Suprapubic skin (tissue), 3 donors: ENCODE data around the gene MARCKSL1.

ENCODE experiments used
- CTCF ChIP-seq, 2 donors: fragments of 200-600 bp in 1 of 2; fragments of 450-650 bp in 1 of 2; sonication (generic) in 1 of 2; IDR thresholded peaks; one replicate each; pipeline ENCODE4 v1.5.1; 2016 to 2019; ENCODE audit warnings: antibody characterized with exemption in 2 of 2, mild to moderate bottlenecking in 1 of 2, moderate library complexity in 1 of 2
- EP300 ChIP-seq: sonication (generic); formaldehyde crosslinking; IDR thresholded peaks from one replicate; pipeline ENCODE4 v1.6.1; 2017; ENCODE audit warnings: antibody characterized with exemption
- POLR2A ChIP-seq, 2 donors: fragments of 450-650 bp; IDR thresholded peaks; one replicate each; pipeline ENCODE4 v1.6.1; 2017; ENCODE audit warnings: antibody characterized with exemption in 2 of 2, mild to moderate bottlenecking in 2 of 2, moderate library complexity in 2 of 2

DNA sequence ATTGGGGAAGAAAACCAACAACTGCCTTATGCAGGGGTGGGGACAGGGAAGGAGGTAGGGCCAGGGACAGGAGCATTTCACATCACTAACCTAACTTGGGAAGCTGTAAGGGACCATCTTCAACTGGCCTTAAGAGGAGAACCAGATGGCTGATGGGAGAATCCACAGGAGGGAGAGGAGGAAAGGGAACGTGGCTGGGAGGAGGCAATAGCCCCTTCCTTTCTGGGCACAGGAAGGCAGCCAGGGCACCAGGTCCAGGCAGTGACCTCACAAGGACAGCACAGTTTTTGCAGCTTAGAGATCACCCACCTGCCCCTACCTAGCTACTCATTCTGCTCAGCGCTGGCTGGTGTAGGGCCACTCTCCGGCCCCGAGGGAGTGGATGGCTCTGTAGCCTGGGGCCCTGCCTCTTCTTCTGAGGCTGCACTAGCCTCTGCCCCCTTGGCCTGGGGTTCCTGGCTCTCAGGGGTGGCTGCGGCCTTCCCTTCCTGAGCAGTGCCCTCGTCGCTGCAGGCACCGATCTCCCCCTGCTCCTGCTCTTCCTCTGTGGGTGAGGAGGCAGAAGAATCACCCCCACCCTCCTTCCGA is 1.7 kb downstream of the MARCKSL1 start:
- TF ChIP-seq CTCF (IDR thresholded peaks at IDR 0.05), result no peak
- TF ChIP-seq POLR2A (IDR thresholded peaks at IDR 0.05), result no peak
- no peak for TF ChIP-seq EP300
